Pancreas (tissue), 10 donors: ENCODE measurements around the gene ADNP2. TPM values are rescaled to one million over a fixed set of nuclear protein-coding genes. Genes with fewer than 3 reads are reported as not detected.

ENCODE experiments used
- ATAC-seq, 4 donors: fragments of 200-7000 bp; cut with Tn5 transposase; one replicate each; pipeline versions ENCODE4 v1.8.0 to v1.9.1; 2020; ENCODE audit warnings: mild to moderate bottlenecking in 4 of 4, moderate library complexity in 4 of 4
- DNase-seq, 6 donors: peaks; one replicate each; pipeline ENCODE4 v3.0.0-alpha.2; 2020
- FAIRE-seq: peaks from 2 replicates; lab custom pipeline; 2012; peaks lifted over from hg19 to GRCh38; lab: Jason Lieb, UNC
- H3K27ac ChIP-seq, 4 donors: fragments of 200-600 bp; sonication (generic); 1 replicate in 3 of 4; 2 replicates in 1 of 4; pipeline versions ENCODE4 v1.5.0 to v1.8.0; 2020
- H3K27me3 ChIP-seq, 4 donors: fragments of 200-600 bp; one replicate each; pipeline ENCODE4 v1.8.0; 2021
- H3K36me3 ChIP-seq, 3 donors: fragments of 200-600 bp; sonication (generic) in 1 of 3; one replicate each; pipeline versions ENCODE4 v1.5.0 to v1.8.0; 2020 to 2021
- H3K4me1 ChIP-seq, 3 donors: fragments of 200-600 bp; one replicate each; pipeline ENCODE4 v1.8.0; 2021
- H3K4me3 ChIP-seq, 4 donors: fragments of 200-600 bp; sonication (generic) in 2 of 4; one replicate each; pipeline versions ENCODE4 v1.5.0 to v1.8.0; 2020 to 2021
- H3K9me3 ChIP-seq, 4 donors: fragments of 200-600 bp; one replicate each; pipeline ENCODE4 v1.8.0; 2021
- CTCF ChIP-seq, 4 donors: fragments of 200-600 bp; sonication (generic) in 3 of 4; IDR thresholded peaks; one replicate each; pipeline versions ENCODE4 v1.5.0 to v1.8.0; 2021; ENCODE audit warnings: antibody characterized with exemption in 4 of 4
- WGBS, 2 donors: extraction: QIAGEN DNeasy Blood & Tissue Kit; methylation state at CpG; one replicate each; pipeline ENCODE4 v1.1.7; 2013; 5-methylcytosine and 5-hydroxymethylcytosine counted together
- intact Hi-C, 3 donors: fragments of 100-400 bp; cut with DNase I; formaldehyde crosslinking; loops; one replicate each; pipeline versions ENCODE4 v1.11.1 to v1.14.2; 2022
- polyA plus RNA-seq, 2 donors: library from polyadenylated mRNA; stranded (reverse); fragments of 200-250 nt; gene quantifications; one replicate each; pipeline ENCODE4 v1.2.3, GENCODE V29; 2013
- total RNA-seq, 6 donors: library from RNA; stranded (reverse); fragmentation: NEBNext Ultra II Directional in 4 of 6; extraction: Animal tissue kit (Norgen Biotek cat#: 25700) in 4 of 6; gene quantifications; one replicate each; pipeline versions ENCODE4 v1.2.1 to v1.2.4, GENCODE V29; 2021 to 2023
- donor health status: healthy with polysubstance abuse.
- donor health status: DM: no; HTN: no; CAD: no; lungs with moderate emphysema.
- donor health status: DM: no; HTN: no; CAD: no.
- donor health status: control.
- donor health status: control.
- donor health status: Bipolar disorder and iron deficiency.
- donor health status: DM: yes; HTN: yes; CAD: no.
- donor health status: DM: no; HTN: no; CAD: no.
- donor health status: DM: no; HTN: no; CAD: no.
- donor health status: DM: yes; HTN: yes; CAD: no.

Gene ADNP2
- total and polyA plus RNA-seq, 8 donors = 4.2 to 8.4 (median 6.9) TPM

GRCh38 chr18:80076379-80076778, 32.7 kb upstream of the ADNP2 start:
- ATAC-seq = no peak
- no peak overlapping the region for H3K27ac ChIP-seq
- DNase-seq = no peak
- H3K4me3 ChIP-seq = no peak overlapping the region
- H3K9me3 ChIP-seq = no peaks in the 10 kb centered on the region
- intact Hi-C loops = no loop called here
- FAIRE-seq = no peak
- H3K4me1 ChIP-seq = no peaks in the 10 kb centered on the region
- TF ChIP-seq CTCF (IDR thresholded peaks at IDR 0.05) = no peak
- 90 to 95% methylated on average over 9 of the region's 9 CpGs for WGBS, 2 donors
- H3K27me3 ChIP-seq = no peaks in the 10 kb centered on the region
- no peaks in the 10 kb centered on the region for H3K36me3 ChIP-seq

GRCh38 chr18:80077873-80078272, 31.2 kb upstream of the ADNP2 start:
- Histone ChIP-seq H3K27ac (no peak overlapping the region), H3K4me3 (no peak overlapping the region), H3K27me3 (no peaks in the 10 kb centered on the region), H3K36me3 (no peaks in the 10 kb centered on the region), H3K9me3 (no peaks in the 10 kb centered on the region), H3K4me1 (no peaks in the 10 kb centered on the region)
- DNase-seq = no peak
- no peak for FAIRE-seq
- intact Hi-C loops = no loop called here
- no peak for TF ChIP-seq CTCF (IDR thresholded peaks at IDR 0.05)
- WGBS, 2 donors = 86 to 93% methylated on average over 21 of the region's 21 CpGs
- ATAC-seq = no peak

- FAIRE-seq (no peak), ATAC-seq (no peak), DNase-seq (no peak)
- Histone ChIP-seq H3K4me3 (no peak overlapping the region), H3K27ac (no peak overlapping the region), H3K27me3 (no peaks in the 10 kb centered on the region), H3K9me3 (no peaks in the 10 kb centered on the region), H3K36me3 (no peaks in the 10 kb centered on the region), H3K4me1 (no peaks in the 10 kb centered on the region)
- TF ChIP-seq CTCF (IDR thresholded peaks at IDR 0.05) = no peak
- WGBS, 2 donors = 63 to 77% methylated on average over 4 of the region's 4 CpGs
- intact Hi-C loops = no loop called here
Observed at GRCh38 chr18:80086281-80086680, 22.8 kb upstream of the ADNP2 start.

- Histone ChIP-seq H3K4me1 (no peaks in the 10 kb centered on the region), H3K9me3 (no peaks in the 10 kb centered on the region), H3K27ac (no peak overlapping the region), H3K27me3 (no peaks in the 10 kb centered on the region), H3K36me3 (no peaks in the 10 kb centered on the region), H3K4me3 (no peak overlapping the region)
- ATAC-seq (no peak), DNase-seq (no peak), FAIRE-seq (no peak)
- TF ChIP-seq CTCF (IDR thresholded peaks at IDR 0.05) = no peak
- intact Hi-C loops = no loop called here
- WGBS, 2 donors = 41 to 76% methylated on average over 2 of the region's 2 CpGs
Observed at GRCh38 chr18:80088036-80088435, 21.0 kb upstream of the ADNP2 start.

GRCh38 chr18:80088823-80089222, 20.2 kb upstream of the ADNP2 start:
- TF ChIP-seq CTCF (IDR thresholded peaks at IDR 0.05) = no peak
- H3K4me1 ChIP-seq = no peaks in the 10 kb centered on the region
- no peak for DNase-seq
- H3K4me3 ChIP-seq = no peak overlapping the region
- no peaks in the 10 kb centered on the region for H3K27me3 ChIP-seq
- no peaks in the 10 kb centered on the region for H3K9me3 ChIP-seq
- no peak for ATAC-seq
- no peak overlapping the region for H3K27ac ChIP-seq
- H3K36me3 ChIP-seq = no peaks in the 10 kb centered on the region
- FAIRE-seq = no peak
- intact Hi-C loops = no loop called here
